ENCODE data around the gene TGFBR3.

- TF ChIP-seq CTCF (IDR thresholded peaks at IDR 0.05; ENCODE audit: low read length), result no peak
- no peak for TF ChIP-seq EZH2 (IDR thresholded peaks at IDR 0.05; ENCODE audit: borderline replicate concordance, low read length)
Measured at GRCh38 chr1:91781901-91782622, 103.9 kb downstream of the TGFBR3 start.
